NB4 (cell line): ENCODE measurements around the gene SERPINE2.

ENCODE experiments used
- POLR2A ChIP-seq: IDR thresholded peaks from 2 replicates; pipeline ENCODE4 v1.6.1; 2011; ENCODE audit warnings: mild to moderate bottlenecking; ENCODE audit not compliant: insufficient read length; ENCODE audit errors: extremely low read depth
- TF ChIP-seq, protein P1 (sequence below): IDR thresholded peaks from one replicate; pipeline ENCODE4 v1.5.1; 2012; ENCODE audit warnings: low read depth, low read length

- TF ChIP-seq, protein P1, sequence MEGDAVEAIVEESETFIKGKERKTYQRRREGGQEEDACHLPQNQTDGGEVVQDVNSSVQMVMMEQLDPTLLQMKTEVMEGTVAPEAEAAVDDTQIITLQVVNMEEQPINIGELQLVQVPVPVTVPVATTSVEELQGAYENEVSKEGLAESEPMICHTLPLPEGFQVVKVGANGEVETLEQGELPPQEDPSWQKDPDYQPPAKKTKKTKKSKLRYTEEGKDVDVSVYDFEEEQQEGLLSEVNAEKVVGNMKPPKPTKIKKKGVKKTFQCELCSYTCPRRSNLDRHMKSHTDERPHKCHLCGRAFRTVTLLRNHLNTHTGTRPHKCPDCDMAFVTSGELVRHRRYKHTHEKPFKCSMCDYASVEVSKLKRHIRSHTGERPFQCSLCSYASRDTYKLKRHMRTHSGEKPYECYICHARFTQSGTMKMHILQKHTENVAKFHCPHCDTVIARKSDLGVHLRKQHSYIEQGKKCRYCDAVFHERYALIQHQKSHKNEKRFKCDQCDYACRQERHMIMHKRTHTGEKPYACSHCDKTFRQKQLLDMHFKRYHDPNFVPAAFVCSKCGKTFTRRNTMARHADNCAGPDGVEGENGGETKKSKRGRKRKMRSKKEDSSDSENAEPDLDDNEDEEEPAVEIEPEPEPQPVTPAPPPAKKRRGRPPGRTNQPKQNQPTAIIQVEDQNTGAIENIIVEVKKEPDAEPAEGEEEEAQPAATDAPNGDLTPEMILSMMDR: no peak
- no peak for TF ChIP-seq POLR2A
Observed at GRCh38 chr2:223999862-224000261, 39.2 kb downstream of the SERPINE2 start.
